CD4-positive, alpha-beta T cell (primary cell): ENCODE results near the gene EML4. TPM values are rescaled to one million over a fixed set of nuclear protein-coding genes. Genes with fewer than 3 reads are reported as not detected.

ENCODE experiments used
- ATAC-seq: fragments of 200-7000 bp; cut with Tn5 transposase; one replicate; pipeline ENCODE4 v1.10.0; 2022; ENCODE audit warnings: mild to moderate bottlenecking; ENCODE audit not compliant: poor library complexity
- CTCF ChIA-PET: fragments of 350-600 bp; sonication (Branson Sonifier 250); formaldehyde crosslinking; loops from one replicate; lab custom pipeline; 2021; ENCODE audit warnings: antibody characterized with exemption, inconsistent platforms; lab: Charles Lee
- POLR2A ChIA-PET: fragments of 350-600 bp; sonication (Branson Sonifier 250); formaldehyde crosslinking; loops from one replicate; lab custom pipeline; 2021; ENCODE audit warnings: antibody characterized with exemption, inconsistent platforms; lab: Charles Lee
- DNase-seq, 14 experiments: peaks; one replicate each; pipeline ENCODE4 v3.0.0-alpha.2; 2013 to 2020; ENCODE audit warnings: mixed read lengths in 2 of 14
- H3K27ac ChIP-seq, 2 donors: one replicate each; pipeline versions ENCODE4 v1.5.1 to v1.7.0; 2013; ENCODE audit warnings: low read length in 2 of 2, low read depth in 1 of 2, mild to moderate bottlenecking in 1 of 2
- H3K27me3 ChIP-seq, 2 experiments: 1 replicate in 1 of 2; 2 replicates in 1 of 2; pipeline versions ENCODE4 v1.6.1 to v1.7.0; 2013; ENCODE audit warnings: low read length in 2 of 2, control low read depth in 1 of 2, mild to moderate bottlenecking in 1 of 2, moderate library complexity in 1 of 2; ENCODE audit not compliant: insufficient read depth in 2 of 2, control insufficient read depth in 1 of 2
- H3K36me3 ChIP-seq: one replicate; pipeline ENCODE4 v1.6.1; 2013; ENCODE audit warnings: low read length, control low read depth; ENCODE audit not compliant: insufficient read depth
- H3K4me1 ChIP-seq: one replicate; pipeline ENCODE4 v1.6.1; 2013; ENCODE audit warnings: low read length, control low read depth; ENCODE audit not compliant: insufficient read depth
- H3K4me3 ChIP-seq: one replicate; pipeline ENCODE4 v1.5.1; 2013; ENCODE audit warnings: mild to moderate bottlenecking, low read length, moderate library complexity
- H3K9me3 ChIP-seq, 2 experiments: 1 replicate in 1 of 2; 2 replicates in 1 of 2; pipeline versions ENCODE4 v1.6.1 to v1.7.0; 2013; ENCODE audit warnings: low read length in 2 of 2, mild to moderate bottlenecking in 2 of 2, control low read depth in 1 of 2, moderate library complexity in 1 of 2; ENCODE audit not compliant: control insufficient read depth in 1 of 2, insufficient read depth in 1 of 2
- H3K27ac Mint-ChIP-seq: one replicate; pipeline ENCODE4 v1.8.0; 2020; ENCODE audit warnings: mixed read lengths
- H3K27me3 Mint-ChIP-seq: one replicate; pipeline ENCODE4 v1.8.0; 2021; ENCODE audit warnings: mixed read lengths
- H3K36me3 Mint-ChIP-seq: one replicate; pipeline ENCODE4 v1.8.0; 2021; ENCODE audit warnings: low read depth, mixed read lengths
- H3K4me1 Mint-ChIP-seq: one replicate; pipeline ENCODE4 v1.8.0; 2021; ENCODE audit warnings: low read depth, mixed read lengths
- H3K4me3 Mint-ChIP-seq: one replicate; pipeline ENCODE4 v1.8.0; 2020; ENCODE audit warnings: mild to moderate bottlenecking, mixed read lengths
- H3K9me3 Mint-ChIP-seq: one replicate; pipeline ENCODE4 v1.8.0; 2020; ENCODE audit warnings: mixed read lengths
- intact Hi-C, 2 experiments: fragments of 100-400 bp; cut with DNase I in 1 of 2; cut with micrococcal nuclease in 1 of 2; formaldehyde crosslinking; loops; one replicate each; pipeline versions ENCODE4 v1.15.1 to v1.9.0; 2023 to 2025; cut with DNase I, micrococcal nuclease
- total RNA-seq, 174 experiments: library from RNA in 2 of 174; stranded (reverse) in 2 of 174; gene quantifications; one replicate each; pipeline ENCODE4 v1.2.3 and lab custom pipeline; 2021 to 2026
- TF ChIP-seq, protein P1 (sequence below): fragments of 200-600 bp; IDR thresholded peaks from one replicate; pipeline ENCODE4 v1.8.0; 2022; ENCODE audit warnings: antibody characterized with exemption, mild to moderate bottlenecking

The EML4 gene
- total RNA-seq, 2 experiments from 2014 or later: 219 to 228 TPM

DNA sequence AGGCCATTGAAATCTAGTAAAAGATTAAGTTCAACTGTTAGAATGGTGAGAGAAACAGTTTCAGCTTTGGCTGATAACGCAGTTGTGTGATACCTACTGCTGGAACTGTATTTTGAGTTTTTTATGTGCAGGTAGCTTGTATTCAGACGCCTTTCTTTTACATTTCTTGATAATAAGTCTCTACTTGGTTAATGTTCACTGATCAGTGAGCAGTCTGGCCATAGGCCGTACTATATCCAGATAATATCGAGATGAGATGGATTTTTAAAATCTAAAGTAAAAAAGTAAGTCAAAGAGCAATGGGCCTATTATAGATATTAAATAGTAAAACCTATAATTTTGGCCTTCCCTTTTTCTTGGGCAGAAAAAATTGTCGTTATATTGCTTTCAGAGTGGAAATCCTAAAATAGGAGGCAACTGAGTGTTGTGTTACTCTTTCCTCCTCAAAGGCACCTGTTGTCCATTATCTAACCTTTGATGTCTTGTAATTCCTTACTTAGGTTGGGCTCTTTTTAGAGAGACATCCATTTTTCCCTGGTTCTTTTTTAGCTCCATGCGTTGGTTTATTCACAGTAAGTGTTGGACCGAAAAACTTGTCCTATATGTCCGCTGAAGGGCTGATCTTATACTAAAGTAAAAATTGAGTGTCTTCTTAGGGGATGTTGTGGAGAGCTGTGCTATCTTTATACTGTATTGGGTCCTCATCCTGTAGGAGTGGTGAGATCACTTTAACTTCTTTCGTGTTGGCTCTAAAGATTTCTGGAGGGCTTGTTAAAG lies 1.7 kb downstream of the EML4 start:
- TF ChIP-seq, protein P1, sequence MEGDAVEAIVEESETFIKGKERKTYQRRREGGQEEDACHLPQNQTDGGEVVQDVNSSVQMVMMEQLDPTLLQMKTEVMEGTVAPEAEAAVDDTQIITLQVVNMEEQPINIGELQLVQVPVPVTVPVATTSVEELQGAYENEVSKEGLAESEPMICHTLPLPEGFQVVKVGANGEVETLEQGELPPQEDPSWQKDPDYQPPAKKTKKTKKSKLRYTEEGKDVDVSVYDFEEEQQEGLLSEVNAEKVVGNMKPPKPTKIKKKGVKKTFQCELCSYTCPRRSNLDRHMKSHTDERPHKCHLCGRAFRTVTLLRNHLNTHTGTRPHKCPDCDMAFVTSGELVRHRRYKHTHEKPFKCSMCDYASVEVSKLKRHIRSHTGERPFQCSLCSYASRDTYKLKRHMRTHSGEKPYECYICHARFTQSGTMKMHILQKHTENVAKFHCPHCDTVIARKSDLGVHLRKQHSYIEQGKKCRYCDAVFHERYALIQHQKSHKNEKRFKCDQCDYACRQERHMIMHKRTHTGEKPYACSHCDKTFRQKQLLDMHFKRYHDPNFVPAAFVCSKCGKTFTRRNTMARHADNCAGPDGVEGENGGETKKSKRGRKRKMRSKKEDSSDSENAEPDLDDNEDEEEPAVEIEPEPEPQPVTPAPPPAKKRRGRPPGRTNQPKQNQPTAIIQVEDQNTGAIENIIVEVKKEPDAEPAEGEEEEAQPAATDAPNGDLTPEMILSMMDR: no peak
- Histone ChIP-seq H3K36me3 (no peaks in the 10 kb centered on the region), H3K27ac (peak overlapping the region; percentile 88 to 93), H3K4me1 (peaks cover 32% of the 10 kb centered on the region), H3K27me3 (no peaks in the 10 kb centered on the region), H3K9me3 (peaks cover 0 to 5% of the 10 kb centered on the region in 2 experiments), H3K4me3 (peak overlapping the region; percentile 96)
- DNase-seq (peak in 1 of 14 experiments; percentile 28), ATAC-seq (no peak)
- Mint-ChIP-seq H3K36me3 (peaks cover 6% of the 10 kb centered on the region), H3K27ac (no peak overlapping the region), H3K4me3 (no peak overlapping the region), H3K4me1 (peaks cover 10% of the 10 kb centered on the region), H3K9me3 (no peaks in the 10 kb centered on the region), H3K27me3 (no peaks in the 10 kb centered on the region)
- CTCF ChIA-PET: interaction anchor here (0.7 to 2.6 kb wide), 7 partner anchors 8 to 75 kb away, joined by 3 to 8 read pairs (median 3); no protein-coding TSS in a partner anchor
- POLR2A ChIA-PET: interaction anchor here (1.0 to 11.5 kb wide), 11 partner anchors 11 to 81 kb away, joined by 3 to 230 read pairs (median 9); no protein-coding TSS in a partner anchor
- intact Hi-C loops: loop anchor here (1.0 to 10.0 kb wide), 5 partner anchors 8 to 54 kb away; no protein-coding TSS in a partner anchor

DNA sequence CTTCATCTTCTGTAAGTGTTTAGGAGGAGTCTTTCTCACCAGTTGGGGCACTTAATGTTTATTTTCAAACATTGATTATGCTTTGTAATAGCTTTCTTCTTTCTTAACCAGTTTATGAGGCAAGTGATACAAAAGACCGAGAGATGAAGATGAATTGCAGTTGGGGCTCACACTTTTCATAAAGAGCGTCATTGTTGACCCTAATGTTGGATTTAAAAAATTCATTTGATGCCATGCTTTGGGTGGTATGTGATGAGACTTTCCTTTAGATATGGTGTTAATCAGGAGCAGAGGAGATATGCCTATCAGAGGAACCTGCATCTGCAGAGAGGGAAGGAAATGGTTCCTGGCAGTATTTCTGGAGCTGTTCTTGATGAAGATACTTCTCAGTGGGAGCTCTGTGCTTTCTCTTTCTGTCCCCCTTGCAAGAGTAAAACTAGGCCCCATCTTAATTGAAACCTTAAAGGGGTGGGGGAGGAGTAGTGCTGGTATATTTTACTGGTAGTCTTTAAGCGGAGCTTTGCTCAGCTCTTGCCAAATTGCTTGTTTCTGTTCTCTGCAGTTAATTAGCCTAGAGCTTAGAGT lies 2.3 kb downstream of the EML4 start:
- H3K4me1 Mint-ChIP-seq: peaks cover 17% of the 10 kb centered on the region
- POLR2A ChIA-PET: interaction anchor here (1.0 to 11.5 kb wide), 11 partner anchors 11 to 81 kb away, joined by 3 to 230 read pairs (median 9); no protein-coding TSS in a partner anchor

DNA sequence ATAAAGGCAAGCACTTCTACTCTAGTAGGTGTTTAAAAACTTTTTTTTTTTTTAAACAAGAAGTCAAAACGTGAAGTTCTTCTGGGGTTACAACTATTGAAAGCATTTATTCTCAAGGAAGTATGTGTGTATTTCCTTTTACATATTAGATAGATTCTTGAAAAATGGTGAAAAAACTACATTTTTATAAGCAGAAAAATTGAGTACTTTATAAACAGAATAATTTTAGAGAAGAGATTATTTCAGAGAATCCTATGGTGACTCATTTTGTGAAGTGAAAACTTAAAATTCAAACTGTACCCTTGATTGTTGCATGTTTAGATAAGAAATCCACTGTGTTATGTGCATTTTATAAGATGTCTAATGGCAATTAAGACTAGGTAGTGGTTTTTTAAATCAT lies 2.9 kb downstream of the EML4 start:
- intact Hi-C loops: loop anchor here in 1 of 2 experiments (10.0 kb wide), 1 partner anchor 53 kb away; no protein-coding TSS in a partner anchor
- no peaks in the 10 kb centered on the region for H3K9me3 Mint-ChIP-seq
- POLR2A ChIA-PET: interaction anchor here (0.9 to 11.5 kb wide), 10 partner anchors 10 to 82 kb away, joined by 3 to 230 read pairs (median 10); no protein-coding TSS in a partner anchor
- ATAC-seq: no peak
- H3K36me3 Mint-ChIP-seq: peaks cover 13% of the 10 kb centered on the region
- no peaks in the 10 kb centered on the region for H3K27me3 Mint-ChIP-seq
- Histone ChIP-seq H3K36me3 (peaks cover under 1% of the 10 kb centered on the region), H3K4me3 (peak overlapping the region; percentile 96), H3K9me3 (peaks cover 0 to 5% of the 10 kb centered on the region in 2 experiments), H3K27ac (peak overlapping the region; percentile 88 to 93), H3K27me3 (no peaks in the 10 kb centered on the region), H3K4me1 (peaks cover 40% of the 10 kb centered on the region)
- TF ChIP-seq, protein P1: no peak
- no peak for DNase-seq
- H3K27ac Mint-ChIP-seq: no peak overlapping the region
- CTCF ChIA-PET: interaction anchor here (1.4 to 2.6 kb wide), 3 partner anchors 24 to 76 kb away, joined by 3 to 8 read pairs (median 8); no protein-coding TSS in a partner anchor
- peaks cover 23% of the 10 kb centered on the region for H3K4me1 Mint-ChIP-seq
- no peak overlapping the region for H3K4me3 Mint-ChIP-seq

More for the DNA sequence above, 2.3 kb downstream of the EML4 start:
- no peak for ATAC-seq
- Histone ChIP-seq H3K27ac (peak overlapping the region; percentile 88 to 93), H3K27me3 (no peaks in the 10 kb centered on the region), H3K36me3 (no peaks in the 10 kb centered on the region), H3K4me1 (peaks cover 36% of the 10 kb centered on the region), H3K9me3 (peaks cover 0 to 5% of the 10 kb centered on the region in 2 experiments), H3K4me3 (peak overlapping the region; percentile 96)
- Mint-ChIP-seq H3K27me3 (no peaks in the 10 kb centered on the region), H3K36me3 (peaks cover 13% of the 10 kb centered on the region), H3K4me3 (no peak overlapping the region), H3K9me3 (no peaks in the 10 kb centered on the region), H3K27ac (no peak overlapping the region)
- intact Hi-C loops: loop anchor here (2.0 to 10.0 kb wide), 3 partner anchors 13 to 53 kb away; no protein-coding TSS in a partner anchor
- TF ChIP-seq, protein P1: no peak
- CTCF ChIA-PET: interaction anchor here (0.7 to 2.6 kb wide), 6 partner anchors 9 to 76 kb away, joined by 3 to 8 read pairs (median 4); no protein-coding TSS in a partner anchor
- DNase-seq: peak in 3 of 14 experiments; percentile 42 to 65 (median 48)
